NCI-H748 (cell line): Measurements from ENCODE around the gene MEA1.
"Not testable (repeated sequence)": the region's sequence is repeated elsewhere in the genome, so short reads cannot be mapped to it uniquely, and the experiment has no call there.

Experiments used
- DNase-seq: peaks from one replicate; lab custom pipeline; 2025; ENCODE audit not compliant: unreplicated experiment; lab: John Stamatoyannopoulos, UW

Gene MEA1

GRCh38 chr6:43013843-43014433 lies at the start of gene MEA1, which contains the start of gene KLHDC3:
Gene MEA1 (minus strand): TSS chr6:43013946. CDS start chr6:43013813, 133 bp downstream.
Gene KLHDC3 (plus strand): TSS chr6:43014249. CDS start chr6:43017193, 2,944 bp downstream.
- DNase-seq = peak; percentile 100

DNA sequence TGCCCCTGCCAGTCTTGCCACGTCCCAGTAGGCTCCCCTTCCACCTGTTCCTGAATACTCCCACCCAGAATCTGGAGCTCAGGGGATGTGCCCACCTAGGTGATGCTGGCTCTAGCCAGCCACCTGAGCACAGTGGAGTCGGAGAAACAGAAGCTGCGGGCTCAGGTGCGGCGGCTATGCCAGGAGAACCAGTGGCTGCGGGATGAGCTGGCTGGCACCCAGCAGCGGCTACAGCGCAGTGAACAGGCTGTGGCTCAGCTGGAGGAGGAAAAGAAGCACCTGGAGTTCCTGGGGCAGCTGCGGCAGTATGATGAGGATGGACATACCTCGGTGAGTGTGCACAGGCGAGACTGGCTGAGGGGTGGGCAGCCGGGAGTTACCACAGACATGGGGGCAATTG lies 49.1 kb upstream of the MEA1 start:
- no peak for DNase-seq

DNA sequence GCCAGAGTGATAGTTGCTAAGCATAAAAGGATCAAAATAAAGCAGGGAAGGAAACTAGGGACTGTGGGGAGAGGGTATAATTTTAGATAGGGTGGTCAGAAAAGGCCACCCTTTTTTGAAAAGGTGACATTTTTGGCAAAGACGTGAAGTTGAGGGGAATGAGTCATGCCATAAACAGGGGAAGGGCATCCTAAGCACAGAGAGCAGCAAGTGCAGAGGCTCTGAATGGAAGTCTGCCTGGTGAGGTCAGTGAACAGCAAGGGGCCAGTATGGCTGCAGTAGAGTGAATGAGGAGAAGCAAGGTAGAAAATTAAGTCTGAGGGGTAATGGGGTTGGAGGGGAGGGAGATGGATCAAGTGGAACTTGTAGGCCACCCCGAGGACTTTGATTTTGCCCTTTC lies 48.1 kb upstream of the MEA1 start:
- DNase-seq = no peak

- no peak for DNase-seq
These were observed 47.2 kb upstream of the MEA1 start for GRCh38 chr6:43060755-43061633.

DNA sequence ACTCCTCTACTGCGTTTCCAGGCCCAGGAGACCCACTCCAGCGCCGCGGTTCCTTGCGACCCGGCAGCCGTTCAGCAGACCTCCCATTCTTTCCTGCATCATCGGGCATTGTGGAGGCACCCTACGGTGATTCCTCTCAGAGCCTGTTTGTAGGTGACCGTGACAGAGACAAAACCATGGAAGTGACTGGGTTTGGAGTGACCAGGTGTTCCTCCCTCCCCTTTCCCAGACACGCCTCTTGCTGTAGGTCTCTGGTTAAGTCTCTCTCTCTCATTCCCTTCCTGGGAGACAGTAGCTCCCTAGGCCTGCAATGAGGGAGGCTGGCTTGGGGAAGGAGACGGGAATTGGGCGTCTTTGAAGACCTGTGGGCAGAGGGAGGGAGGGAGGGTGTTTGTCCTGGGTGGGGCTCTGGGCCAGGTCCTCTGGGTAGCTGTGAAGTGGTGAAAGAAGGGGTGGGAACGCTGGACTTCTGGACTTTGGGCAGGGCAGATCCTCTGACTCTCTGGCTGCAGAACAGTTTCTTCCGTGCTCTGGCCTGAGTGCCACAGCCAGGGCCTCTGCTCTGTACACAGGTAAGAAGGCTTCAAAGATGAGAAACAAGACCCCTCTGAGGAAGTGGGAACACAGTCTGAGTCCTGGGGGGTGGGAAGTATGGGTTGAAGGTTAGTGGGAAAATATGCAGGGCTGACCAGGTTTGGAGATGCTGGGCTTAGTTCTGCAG lies 46.4 kb upstream of the MEA1 start:
- DNase-seq = peak; percentile 70

- DNase-seq = peak; percentile 100
These were observed 45.7 kb upstream of the MEA1 start, which contains the start of the genes KLC4 and MRPL2 for GRCh38 chr6:43059168-43060033. Gene KLC4 (plus strand): TSS chr6:43059631. CDS start chr6:43061336, 1,705 bp downstream. Gene MRPL2 (minus strand): TSS chr6:43059434. CDS start chr6:43059381, 53 bp downstream.

- no peak for DNase-seq
These were observed 44.8 kb upstream of the MEA1 start for GRCh38 chr6:43058531-43058930.

DNA sequence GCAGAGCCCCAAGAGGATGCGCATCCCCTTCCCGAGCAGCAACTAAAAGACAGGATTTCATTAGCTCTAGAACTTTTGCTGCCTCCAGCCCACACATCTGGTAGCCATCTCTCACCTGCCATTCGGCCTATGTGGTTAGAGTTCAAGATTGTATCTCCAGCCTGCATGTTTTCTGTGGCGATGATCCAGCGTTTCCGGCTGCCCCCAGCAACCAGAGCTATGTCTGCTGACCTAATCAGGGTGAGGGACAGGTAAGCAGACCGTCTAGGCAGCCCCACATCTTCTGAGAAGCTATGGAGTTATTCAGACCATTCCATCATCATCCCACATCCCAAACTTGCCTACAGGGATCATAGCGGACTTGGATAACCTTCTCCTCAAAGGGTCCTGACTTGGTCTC lies 42.2 kb upstream of the MEA1 start:
- no peak for DNase-seq

DNA sequence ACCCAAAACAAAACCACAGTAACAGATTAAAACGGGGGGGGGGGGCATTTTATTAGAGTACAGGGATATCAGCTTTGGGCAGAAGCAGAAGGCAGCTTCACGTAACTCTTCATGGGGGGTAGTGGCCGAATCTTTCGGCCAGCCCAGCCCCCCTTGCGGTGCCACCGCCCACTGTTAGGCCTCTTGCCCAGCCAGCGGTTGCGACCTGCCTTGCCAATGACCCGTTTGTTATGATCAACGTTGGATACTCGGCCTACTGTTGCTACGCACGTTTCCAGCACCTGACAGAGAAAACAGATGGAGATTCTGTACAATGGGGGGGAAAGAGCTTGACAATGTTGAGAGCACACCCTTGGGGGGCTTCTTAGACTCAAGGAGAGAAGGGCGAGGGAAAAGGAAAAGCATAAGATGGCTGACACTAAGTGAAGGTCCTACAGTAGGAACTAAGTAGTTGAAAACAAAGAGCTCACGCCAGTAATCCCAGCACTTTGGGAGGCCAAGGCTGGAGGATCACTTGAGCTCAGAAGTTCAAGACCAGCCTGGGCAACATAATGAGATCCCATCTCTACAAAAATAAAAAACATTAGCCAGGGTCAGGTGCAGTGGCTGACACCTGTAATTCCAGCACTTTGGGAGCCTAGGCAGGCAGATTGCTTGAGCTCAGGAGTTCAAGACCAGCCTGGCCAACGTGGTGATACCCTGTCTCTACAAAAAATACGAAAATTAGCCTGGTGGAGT lies 40.6 kb upstream of the MEA1 start:
- peak; percentile 29 for DNase-seq

GRCh38 chr6:43053545-43054205 lies 39.9 kb upstream of the MEA1 start, which contains the start of gene CUL7:
Gene CUL7 (minus strand): TSS chr6:43053851. CDS start chr6:43052788, 1,063 bp downstream.
- DNase-seq = peak; percentile 97

GRCh38 chr6:43052842-43053544 lies 39.2 kb upstream of the MEA1 start:
- peak; percentile 47 for DNase-seq

- no peak for DNase-seq
These were observed 38.6 kb upstream of the MEA1 start for GRCh38 chr6:43052225-43052841.

- no peak for DNase-seq
These were observed 37.2 kb upstream of the MEA1 start for GRCh38 chr6:43050981-43051380.

DNA sequence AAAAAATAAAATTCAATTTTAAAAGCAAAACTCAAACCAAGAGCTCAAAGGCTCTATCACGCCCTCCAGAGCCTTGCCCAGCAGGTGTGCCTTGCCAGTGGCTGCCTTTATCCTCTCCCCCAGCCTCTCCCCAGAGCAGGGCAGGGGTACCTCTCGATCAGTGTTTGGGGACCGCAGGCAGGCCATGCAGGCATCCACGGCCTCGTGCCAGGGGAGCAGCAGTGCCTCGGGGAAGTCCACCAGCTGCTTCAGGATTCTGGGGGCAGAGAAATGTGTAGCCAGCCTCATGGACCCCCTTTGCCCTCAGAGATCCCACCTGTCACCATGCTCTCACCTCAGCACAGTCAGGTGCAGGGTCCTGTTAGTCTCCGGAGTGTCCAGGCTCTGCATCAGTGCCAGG lies 34.3 kb upstream of the MEA1 start:
- DNase-seq = no peak

GRCh38 chr6:43045371-43045930 lies 31.7 kb upstream of the MEA1 start:
- no peak for DNase-seq

DNA sequence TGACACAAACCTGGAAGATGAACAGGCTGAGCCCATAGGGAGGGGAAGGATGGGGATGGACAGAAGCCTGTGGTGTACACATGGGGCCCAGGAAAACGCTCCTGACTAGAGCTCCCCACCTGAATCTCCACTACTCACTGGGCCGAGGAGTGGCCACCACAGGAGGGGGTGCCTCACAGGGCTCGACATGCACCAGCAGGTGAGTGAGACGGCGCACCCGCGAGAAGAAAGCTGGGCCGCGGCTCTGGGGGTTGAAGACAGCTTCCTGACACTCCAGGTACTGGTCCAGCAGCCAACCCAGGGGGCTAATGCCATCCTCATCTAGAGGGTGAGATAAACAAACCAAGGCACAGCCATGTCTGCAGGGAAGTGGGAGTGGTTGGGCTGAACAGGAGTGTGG lies 29.6 kb upstream of the MEA1 start:
- DNase-seq = no peak

GRCh38 chr6:43041475-43041874 lies 27.7 kb upstream of the MEA1 start:
- not testable (repeated sequence) for DNase-seq
